ENCODE measurements around the gene CYP2S1.
"Not testable (repeated sequence)": the region's sequence is repeated elsewhere in the genome, so short reads cannot be mapped to it uniquely, and the experiment has no call there.

The CYP2S1 gene

DNA sequence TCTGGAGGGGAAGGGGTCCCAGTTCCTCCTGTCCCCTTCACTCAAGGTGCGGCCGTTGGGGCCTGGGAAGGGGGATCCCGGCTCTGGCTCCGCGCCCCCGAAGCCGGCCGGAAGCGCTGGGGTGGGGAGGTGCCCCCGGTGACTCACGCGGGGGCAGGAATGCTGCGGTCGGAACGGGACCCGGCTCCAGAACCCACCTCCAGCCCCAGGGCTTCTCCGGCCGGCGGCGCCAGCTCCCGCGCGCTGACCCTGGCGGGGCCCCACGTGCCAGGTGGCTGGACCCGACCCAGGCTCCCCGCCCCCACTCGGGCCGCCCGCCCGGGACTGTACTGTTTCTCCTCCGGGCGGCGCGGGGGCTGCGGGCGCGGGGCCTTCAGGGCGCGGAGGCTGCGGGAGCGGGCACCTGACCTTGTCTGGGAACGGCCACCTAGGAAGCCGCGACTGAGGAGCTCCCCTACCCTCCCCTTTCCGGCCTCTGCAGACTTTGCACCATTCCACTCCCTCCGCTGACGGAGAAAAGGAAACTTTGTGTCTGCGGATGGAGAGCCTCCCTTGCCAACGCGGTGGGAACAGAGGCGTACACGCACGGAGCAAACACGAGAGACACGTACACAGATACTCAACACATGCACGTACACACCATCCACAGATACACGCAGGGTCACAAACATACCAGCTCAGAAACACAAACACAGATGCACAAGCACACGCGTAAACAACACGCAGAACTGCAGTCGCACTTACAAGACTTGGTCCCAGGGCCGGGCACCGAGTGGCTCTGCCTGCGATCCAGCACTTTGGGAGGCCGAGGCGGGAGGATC lies 33.2 kb downstream of the CYP2S1 start:
- peak; percentile 18 to 24 for DNase-seq (ENCODE audit: low read depth in 2 of 2)

DNA sequence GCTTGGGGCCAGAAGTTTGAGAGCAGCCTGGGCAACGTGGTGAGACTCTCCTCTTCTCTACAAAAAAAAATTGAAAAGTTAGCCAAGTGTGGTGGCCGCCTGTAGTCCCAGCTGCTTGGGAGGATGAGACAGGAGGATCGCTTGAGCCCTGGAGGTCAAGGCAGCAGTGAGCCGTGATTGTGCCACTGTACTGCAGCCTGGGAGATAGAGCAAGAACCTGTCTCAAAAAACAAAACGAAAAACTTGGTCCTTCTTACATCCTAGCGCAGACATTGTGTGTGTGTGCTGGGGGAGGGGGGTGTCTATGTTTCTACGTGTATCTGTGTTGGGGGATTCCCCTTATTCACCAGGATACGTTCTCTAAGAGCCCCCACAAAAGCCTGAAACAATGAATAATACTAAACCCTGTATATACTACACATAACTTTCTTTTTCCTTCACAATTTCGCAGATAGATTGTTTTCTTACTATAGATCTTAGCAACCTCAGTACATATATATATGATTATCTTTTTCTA lies 33.9 kb downstream of the CYP2S1 start:
- DNase-seq (ENCODE audit: low read depth in 2 of 2) = no peak

DNA sequence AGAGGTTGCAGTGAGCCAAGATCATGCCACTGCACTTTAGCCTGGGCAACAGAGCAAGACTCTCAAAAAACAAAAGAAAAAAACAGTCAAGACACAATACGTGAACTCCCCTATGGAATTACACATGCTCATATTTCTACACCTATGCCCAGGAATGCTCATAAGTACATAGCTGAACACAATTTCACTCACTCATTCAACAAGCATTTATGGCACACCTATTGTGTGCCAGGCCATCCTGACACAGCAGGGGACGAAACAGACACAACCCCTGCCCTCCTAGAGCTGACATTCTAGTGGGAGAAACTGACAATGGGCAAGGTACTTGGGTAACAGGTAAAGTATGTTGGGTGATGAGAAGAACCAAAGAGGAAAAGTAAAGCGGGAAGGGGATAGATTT lies 35.5 kb downstream of the CYP2S1 start:
- DNase-seq (ENCODE audit: low read depth in 2 of 2) = no peak

DNA sequence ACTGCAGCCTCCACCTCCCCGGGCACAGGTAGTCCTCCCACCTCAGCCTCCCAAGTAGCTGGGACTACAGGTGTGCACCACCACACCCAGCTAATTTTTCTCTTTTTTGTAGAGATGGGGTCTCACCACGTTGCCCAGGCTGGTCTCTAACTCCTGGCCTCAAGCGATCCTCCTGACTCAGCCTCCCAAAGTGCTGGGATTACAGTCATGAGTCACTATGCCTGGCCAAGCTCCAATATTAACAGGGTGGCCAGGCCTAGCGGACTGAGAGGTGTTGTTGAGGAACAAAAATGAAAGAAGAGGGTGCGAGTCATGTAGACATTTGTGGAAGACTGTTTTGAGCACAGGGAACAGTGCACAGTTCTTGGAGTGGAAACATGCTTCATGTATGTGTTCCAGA lies 36.3 kb downstream of the CYP2S1 start:
- DNase-seq (ENCODE audit: low read depth in 2 of 2) = not testable (repeated sequence)

DNA sequence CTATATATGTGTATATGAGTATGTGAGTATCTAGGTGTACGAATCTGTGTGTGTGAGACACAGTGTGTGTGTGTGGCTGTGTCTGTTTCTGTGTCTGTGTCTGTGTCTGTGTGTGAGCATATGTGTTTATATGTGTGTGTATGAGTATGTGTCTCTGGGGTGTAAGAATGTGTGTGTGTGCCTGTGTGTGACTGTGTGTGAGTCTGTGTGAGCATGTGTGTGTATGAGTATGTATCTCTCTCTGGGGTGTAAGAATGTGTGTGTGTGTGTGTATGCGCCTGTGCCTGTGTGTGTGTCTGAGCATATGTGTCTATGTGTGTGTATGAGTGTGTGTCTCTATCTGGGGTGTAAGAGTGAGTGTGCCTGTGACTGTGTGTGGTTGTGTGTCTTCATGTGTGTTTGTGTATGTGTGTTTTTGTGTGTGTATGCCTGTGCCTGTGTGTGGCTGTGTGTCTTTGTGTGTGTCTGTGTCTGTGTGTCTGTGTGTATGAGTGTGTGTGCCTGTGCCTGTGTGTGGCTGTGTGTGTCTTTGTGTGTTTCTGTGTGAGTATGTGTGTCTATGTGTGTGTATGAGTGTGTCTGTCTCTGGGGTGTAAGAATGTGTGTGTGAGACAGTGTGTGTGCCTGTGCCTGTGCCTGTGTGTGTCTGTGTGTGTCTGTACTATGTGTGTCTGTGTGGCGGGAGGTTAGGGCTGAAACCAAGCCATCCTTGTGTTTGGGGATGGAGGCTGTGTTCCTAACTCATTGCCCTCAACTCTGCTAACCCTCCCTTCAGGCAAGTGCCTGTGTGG lies 37.2 kb downstream of the CYP2S1 start:
- DNase-seq (ENCODE audit: low read depth in 2 of 2) = no peak

DNA sequence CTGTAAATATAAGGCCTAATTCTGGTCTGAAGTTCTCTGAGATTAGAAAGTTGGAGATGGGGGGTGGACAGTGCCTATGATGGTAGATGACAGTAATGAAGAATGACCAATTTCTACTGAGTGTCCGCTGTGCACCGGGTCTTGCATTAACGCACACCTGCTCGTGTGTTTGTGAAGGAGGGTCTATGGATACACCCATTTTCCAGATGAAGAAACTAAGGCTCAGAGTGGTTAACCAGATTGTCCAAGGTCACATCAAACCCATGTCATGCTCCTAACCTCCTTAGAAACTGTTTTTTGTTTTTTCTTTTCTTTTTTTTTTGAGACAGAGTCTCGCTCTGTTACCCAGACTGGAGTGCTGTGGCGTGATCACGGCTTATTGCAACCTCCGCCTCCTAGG lies 39.7 kb downstream of the CYP2S1 start:
- no peak for DNase-seq (ENCODE audit: low read depth in 2 of 2)

DNA sequence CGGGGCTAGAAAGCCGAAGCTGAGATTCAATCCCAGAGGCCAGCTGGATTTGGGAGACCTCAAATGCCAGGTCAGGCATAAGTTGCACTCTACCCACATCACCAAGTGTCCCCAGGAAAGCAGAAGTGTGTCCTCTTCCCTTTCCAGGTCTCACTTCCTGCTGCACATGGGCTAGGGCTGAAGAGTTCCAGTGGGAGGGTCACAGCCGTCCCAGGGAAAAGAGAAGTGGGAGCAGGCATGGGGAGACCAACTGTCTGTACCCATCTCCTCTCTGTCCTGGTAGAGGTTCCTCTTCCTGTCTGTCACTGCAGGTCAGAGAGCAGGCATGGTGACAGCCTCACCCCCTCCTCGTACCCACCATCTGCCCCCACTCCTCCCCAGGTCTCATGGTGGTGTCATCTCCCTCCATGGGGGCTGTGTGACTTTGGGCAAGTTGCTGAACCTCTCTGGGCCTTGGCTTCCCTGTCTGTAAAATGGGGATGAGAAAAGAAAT lies 40.8 kb downstream of the CYP2S1 start:
- DNase-seq (ENCODE audit: low read depth in 2 of 2) = no peak

DNA sequence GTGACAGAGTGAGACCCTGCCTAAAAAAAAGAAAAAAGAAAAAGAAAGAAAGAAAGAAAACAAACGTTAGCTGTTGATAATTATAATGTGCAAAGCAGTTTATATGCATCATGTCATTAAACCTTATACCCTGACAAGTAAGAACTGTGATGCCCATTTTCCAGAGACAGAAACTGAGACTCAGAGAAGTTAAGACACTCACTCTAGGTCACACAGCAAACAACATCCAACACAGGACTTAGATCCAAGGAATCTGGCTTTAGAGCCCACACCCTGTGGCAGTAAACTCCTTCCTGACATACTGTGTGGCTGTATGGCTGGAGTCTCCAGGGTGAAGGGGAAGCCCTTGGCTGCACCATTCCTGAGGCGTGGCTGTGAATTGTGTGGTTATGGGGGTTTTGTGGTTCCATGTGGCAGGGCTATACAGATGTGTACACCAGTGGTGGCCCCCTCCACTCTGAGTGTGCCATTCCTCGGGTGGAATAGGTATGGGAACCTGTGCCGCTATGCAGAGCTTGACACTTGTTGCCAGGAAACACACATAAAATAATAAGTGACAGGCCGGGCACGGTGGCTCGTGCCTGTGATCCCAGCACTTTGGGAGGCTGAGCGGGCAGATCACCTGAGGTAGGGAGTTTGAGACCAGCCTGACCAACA lies 41.6 kb downstream of the CYP2S1 start:
- no peak for DNase-seq (ENCODE audit: low read depth in 2 of 2)

DNA sequence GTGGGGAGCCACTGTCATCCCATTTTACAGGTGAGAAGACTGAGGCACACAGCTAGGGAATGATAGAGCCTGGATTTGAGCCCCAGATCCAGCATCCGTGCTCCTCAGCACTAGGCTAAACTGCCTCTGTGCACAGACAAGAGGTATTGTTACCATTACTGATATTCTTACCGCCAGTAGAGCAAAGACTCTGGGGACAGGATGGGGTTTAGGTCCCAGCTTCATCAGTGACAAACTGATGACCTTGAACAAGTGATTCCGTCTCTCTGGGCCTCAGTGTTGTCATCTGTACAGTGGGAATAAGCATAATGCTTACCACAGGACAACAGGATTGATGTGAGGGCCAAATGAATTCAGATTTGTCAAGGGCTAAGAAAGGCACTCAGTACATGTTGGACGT lies 42.5 kb downstream of the CYP2S1 start:
- no peak for DNase-seq (ENCODE audit: low read depth in 2 of 2)

DNA sequence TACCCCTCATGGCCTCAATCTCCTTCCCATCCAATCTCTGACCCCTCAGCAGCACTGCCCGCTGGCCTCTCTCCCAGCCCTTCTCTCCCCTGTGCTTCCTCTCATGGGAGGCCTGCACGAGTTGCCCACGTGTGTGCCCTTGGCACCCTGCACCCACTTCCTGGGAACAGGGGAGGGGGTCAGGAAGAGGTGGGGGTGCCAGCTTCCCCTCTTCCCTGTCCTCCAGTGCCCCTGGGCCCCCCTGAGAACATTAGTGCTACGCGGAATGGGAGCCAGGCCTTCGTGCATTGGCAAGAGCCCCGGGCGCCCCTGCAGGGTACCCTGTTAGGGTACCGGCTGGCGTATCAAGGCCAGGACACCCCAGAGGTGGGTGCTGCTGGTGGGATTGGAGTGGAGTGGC lies 45.2 kb downstream of the CYP2S1 start:
- DNase-seq (ENCODE audit: low read depth in 2 of 2) = no peak

DNA sequence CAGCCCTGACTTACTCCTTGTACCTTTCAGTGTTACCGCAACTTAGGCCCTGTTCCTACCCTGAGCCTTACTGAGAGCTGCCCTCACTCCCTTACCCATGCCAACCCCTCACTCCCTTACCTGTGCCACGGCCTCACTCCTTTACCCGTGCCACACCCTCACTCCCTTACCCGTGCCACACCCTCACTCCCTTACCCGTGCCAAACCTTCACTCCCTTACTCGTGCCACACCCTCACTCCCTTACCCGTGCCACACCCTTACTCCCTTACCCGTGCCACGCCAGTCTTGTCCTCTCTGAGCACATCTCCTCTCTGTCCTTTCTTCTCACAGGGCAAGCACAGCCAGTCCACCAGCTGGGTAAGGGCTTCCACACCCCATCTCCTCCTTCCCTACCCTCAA lies 46.3 kb downstream of the CYP2S1 start:
- DNase-seq (ENCODE audit: low read depth in 2 of 2) = no peak

DNA sequence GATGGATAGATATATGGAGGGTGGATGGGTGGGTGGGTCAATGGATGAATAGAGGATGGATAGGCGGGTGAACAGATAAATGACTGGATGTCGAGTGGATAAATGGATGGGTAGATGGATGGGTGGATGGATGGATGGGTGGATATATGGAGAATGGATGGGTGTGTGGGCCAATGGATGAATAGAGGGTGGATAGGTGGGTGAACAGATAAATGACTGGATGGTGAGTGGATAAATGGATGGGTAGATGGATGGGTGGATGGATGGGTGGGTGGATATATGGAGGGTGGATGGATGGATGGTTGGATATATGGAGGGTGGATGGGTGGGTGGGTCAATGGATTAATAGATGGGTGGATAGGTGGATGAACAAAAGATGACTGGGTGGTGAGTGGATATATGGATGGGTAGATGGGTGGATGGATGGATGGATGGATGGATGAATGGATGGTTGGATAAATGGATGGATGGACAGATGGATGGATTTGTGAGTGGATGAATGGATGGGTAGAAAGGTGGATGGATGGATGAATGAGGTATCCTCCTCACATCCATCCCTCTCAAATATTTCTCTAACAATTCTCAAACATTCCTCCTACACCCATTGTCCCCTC lies 47.0 kb downstream of the CYP2S1 start:
- no peak for DNase-seq (ENCODE audit: low read depth in 2 of 2)

DNA sequence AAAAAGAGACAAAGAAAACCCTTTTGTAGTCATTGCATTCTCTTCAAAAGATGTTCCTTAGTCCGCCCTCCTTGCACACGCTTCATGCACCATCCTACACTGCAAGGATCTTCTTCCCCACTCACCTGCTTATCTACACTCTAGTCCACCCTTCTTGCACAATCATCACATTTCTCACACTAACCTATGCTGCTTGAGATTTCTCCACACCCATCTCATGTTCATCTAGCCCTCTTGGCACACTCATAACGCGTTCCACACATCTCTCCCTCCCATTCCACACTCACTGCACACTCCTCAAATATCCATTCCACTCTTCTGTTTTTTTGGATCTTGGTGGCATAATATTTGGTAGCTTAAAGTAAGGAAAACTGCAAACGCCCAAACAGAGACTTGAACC lies 48.8 kb downstream of the CYP2S1 start:
- no peak for DNase-seq (ENCODE audit: low read depth in 2 of 2)

DNA sequence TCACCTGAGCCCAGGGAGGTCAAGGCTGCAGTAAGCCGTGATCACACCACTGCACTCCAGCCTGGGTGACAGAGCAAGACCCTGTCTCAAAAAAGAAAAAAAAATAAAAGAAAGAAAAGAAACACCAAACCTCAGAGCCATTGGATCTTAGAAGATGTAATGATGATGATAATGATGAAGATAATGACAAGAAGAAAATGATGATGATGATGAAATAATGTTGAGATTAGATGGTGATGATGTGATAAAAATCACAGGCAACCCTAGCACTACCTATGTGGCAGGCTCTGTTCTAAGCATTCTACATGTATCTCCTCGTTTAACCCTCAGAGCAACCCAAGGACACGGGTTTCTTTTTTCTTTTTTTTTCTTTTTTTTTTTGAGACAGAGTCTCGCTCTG lies 51.1 kb downstream of the CYP2S1 start:
- DNase-seq (ENCODE audit: low read depth in 2 of 2) = no peak

DNA sequence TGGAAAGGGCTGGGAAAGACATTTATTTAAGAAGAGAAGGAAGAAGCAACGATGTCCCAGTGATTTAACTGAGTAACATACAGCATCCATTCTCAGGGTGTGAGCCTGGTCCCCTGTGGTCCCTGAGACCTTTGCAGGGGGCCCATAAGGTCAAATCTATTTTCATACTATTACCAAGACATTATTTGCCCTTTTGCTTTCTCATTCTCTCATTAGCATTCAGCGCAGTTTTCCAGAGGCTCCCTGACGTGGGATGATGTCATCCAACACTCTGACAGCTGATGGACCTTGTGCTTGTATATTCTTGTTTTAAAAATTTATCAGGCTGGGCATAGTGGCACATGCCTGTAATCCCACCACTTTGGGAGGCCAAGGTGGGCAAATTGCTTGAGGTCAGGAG lies 52.8 kb downstream of the CYP2S1 start:
- DNase-seq (ENCODE audit: low read depth in 2 of 2) = no peak

DNA sequence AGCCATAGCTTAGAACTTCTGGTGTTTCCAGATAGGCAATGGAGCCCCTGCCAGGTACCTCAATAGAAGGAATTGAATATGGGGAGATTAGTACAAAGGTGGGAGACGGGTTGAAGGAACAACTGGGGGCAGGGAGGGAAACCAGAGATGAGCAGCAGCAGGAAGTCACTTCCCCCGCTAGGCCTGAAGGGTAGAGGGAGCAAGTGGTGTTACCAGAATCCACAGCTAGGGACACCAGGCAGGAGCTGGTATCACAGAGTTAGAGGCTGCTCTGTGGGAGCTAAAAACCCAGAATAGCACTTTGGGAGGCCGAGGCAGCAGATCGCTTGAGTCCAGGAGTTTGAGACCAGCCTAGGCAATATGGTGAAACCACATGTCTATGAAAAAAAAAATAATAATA lies 55.9 kb downstream of the CYP2S1 start:
- DNase-seq (ENCODE audit: low read depth in 2 of 2) = no peak

DNA sequence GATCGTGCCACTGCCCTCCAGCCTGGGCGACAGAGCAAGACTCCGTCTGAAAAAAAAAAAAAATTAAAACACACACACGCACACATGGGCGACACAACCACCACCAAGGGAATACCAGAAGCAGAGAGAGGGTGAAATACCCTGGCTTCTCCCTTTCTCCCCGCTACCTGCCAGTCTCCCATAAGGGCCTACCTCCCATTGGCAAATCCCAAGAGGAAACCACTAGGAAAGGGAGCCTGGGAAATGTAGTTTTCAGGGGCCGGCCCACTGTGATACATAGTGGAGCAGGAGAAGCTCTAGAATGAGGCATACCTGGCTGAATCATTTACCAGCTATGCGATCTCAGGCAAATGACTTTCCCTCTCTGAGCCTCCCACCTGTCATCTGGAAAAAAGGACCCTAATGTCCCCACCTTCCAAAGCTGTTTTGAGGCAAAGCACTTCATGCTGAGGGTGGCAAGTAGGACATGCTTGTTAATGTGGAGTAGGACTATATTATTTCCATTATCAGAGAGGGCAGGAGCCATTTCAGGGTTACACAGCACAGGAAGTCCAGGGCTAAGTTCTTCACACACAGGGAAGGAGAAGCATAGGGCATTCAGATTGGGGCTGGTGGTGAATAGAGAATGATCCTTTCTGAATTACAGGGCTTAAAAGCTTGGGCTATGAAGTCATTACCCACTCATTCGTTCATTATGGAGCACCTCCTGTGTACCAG lies 56.8 kb downstream of the CYP2S1 start:
- no peak for DNase-seq (ENCODE audit: low read depth in 2 of 2)

DNA sequence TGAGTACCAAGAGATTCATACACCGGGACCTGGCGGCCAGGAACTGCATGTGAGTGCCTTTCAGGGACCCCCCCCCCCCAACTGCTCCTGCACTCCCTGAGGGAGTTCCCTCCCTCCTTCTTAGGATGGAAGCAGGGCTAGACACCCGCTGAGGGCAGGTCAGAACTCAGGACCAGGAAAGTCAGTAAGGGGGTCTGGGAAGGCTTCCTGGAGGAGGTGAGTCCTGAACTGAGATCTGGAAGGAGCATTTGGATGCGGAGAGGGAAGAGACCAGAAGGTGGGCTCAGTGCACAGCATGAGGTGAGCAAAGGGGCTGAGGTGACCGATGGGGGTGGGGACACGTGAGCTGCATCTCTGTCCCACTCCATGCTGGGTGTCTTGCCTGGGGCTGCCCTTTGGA lies 60.6 kb downstream of the CYP2S1 start:
- DNase-seq (ENCODE audit: low read depth in 2 of 2) = no peak

DNA sequence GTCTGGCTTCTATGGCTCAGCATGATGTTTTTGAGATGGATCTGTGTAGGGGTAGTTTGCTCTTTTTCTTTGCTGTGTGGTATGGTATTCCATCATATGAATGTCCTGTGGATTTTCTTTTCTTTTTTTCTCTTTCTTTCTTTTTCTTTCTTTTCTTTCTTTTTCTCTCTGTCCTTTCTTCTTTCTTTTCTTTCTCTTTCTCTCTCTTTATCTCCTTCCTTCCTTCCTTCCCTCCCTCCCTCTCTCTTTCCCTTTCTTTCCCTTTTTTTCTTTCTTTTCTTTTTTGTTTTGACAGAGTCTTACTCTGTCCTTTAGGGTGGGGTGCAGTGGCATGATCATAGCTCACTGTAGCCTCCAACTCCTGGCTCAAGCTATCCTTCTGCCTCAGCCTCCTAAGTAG lies 62.2 kb downstream of the CYP2S1 start:
- no peak for DNase-seq (ENCODE audit: low read depth in 2 of 2)

All from stimulated activated CD4-positive, alpha-beta T cell treated with anti-CD3 and anti-CD28 coated beads, Interleukin-4, amount 100 ng/mL, for 48 hours (primary cell).